ENCODE measurements around the gene ATF2. TPM values are rescaled to one million over a fixed set of nuclear protein-coding genes. Genes with fewer than 3 reads are reported as not detected.

ATF2 gene
- total and polyA plus RNA-seq, 2 donors (not counting 3 experiments of a cell fraction or from before 2014, with no cell fraction given) = 36.3 to 57.1 TPM

- H3K27ac ChIP-seq (ENCODE audit: insufficient read depth, low read depth, low read length) = no peak overlapping the region
- no peak for FAIRE-seq
- H3K9me1 ChIP-seq (replicated peaks; ENCODE audit: control insufficient read depth, extremely low read depth, insufficient read depth, low read length) = no peaks in the 10 kb centered on the region
- ChIA-PET CTCF (no interaction called here), POLR2A (no interaction called here)
- H4K20me1 ChIP-seq (replicated peaks; ENCODE audit: control insufficient read depth, extremely low read depth, insufficient read depth, low read length) = peaks cover 20% of the 10 kb centered on the region
- dilution Hi-C loops (cut with MboI; ENCODE audit: extremely low pct_ligation_motif_present, low sequenced_read_pairs) = no loop called here
- peaks cover 84% of the 10 kb centered on the region for H3K79me2 ChIP-seq (ENCODE audit: control insufficient read depth, insufficient read depth, low read length)
- no peak overlapping the region for H3K9ac ChIP-seq (replicated peaks; ENCODE audit: extremely low read depth, insufficient read depth, low read length)
- intact Hi-C loops (cut with micrococcal nuclease) = loop anchor here (10.0 kb wide), 1 partner anchor 399 kb away; the partner anchor contains the start of gene CHRNA1
- H3K36me3 ChIP-seq (ENCODE audit: control insufficient read depth in 2 of 2, extremely low read depth in 1 of 2, insufficient read depth in 2 of 2, low read length in 2 of 2) = no peaks in the 10 kb centered on the region
- DNase-seq (ENCODE audit: low read depth, low spot score) = no peak
- no peak overlapping the region for H3K4me3 ChIP-seq (replicated peaks in 1 of 3; ENCODE audit: insufficient read depth in 1 of 3, low read depth in 1 of 3, low read length in 3 of 3)
- no TSS peak for BruUV-seq (replicated peaks)
- no peaks in the 10 kb centered on the region for H3K9me3 ChIP-seq (replicated peaks; ENCODE audit: control insufficient read depth, insufficient read depth, low read length)
- H3K4me1 ChIP-seq (ENCODE audit: control insufficient read depth, extremely low read depth, insufficient read depth, low read length) = peaks cover 11% of the 10 kb centered on the region
- TF ChIP-seq, protein P1, sequence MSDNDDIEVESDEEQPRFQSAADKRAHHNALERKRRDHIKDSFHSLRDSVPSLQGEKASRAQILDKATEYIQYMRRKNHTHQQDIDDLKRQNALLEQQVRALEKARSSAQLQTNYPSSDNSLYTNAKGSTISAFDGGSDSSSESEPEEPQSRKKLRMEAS (IDR thresholded peaks at IDR 0.05; ENCODE audit: insufficient read depth, insufficient read length) = no peak
- TF ChIP-seq GATA2 (IDR thresholded peaks at IDR 0.05; ENCODE audit: insufficient read depth, insufficient read length, low read depth, low read length) = no peak
- TF ChIP-seq, protein P2, sequence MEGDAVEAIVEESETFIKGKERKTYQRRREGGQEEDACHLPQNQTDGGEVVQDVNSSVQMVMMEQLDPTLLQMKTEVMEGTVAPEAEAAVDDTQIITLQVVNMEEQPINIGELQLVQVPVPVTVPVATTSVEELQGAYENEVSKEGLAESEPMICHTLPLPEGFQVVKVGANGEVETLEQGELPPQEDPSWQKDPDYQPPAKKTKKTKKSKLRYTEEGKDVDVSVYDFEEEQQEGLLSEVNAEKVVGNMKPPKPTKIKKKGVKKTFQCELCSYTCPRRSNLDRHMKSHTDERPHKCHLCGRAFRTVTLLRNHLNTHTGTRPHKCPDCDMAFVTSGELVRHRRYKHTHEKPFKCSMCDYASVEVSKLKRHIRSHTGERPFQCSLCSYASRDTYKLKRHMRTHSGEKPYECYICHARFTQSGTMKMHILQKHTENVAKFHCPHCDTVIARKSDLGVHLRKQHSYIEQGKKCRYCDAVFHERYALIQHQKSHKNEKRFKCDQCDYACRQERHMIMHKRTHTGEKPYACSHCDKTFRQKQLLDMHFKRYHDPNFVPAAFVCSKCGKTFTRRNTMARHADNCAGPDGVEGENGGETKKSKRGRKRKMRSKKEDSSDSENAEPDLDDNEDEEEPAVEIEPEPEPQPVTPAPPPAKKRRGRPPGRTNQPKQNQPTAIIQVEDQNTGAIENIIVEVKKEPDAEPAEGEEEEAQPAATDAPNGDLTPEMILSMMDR (IDR thresholded peaks at IDR 0.05; ENCODE audit: extremely low read depth in 1 of 2, insufficient read depth in 1 of 2, low read depth in 1 of 2, low read length in 2 of 2) = no peak
- no peak for TF ChIP-seq MYC (IDR thresholded peaks at IDR 0.05; ENCODE audit: low read depth, low read length)
- no peak for TF ChIP-seq JUN (IDR thresholded peaks at IDR 0.05; ENCODE audit: borderline replicate concordance, insufficient read depth, insufficient read length, low read depth)
- TF ChIP-seq POLR2AphosphoS5 (IDR thresholded peaks at IDR 0.05; ENCODE audit: insufficient read depth, low read depth, low read length) = no peak
- no peak for TF ChIP-seq EZH2 (IDR thresholded peaks at IDR 0.05; ENCODE audit: borderline replicate concordance, low read depth, low read length, severe bottlenecking)
- H2AFZ ChIP-seq (ENCODE audit: low read depth, low read length) = no peak overlapping the region
- no peak overlapping the region for H3K4me2 ChIP-seq (ENCODE audit: insufficient read depth, low read length)
- no peaks in the 10 kb centered on the region for H3K27me3 ChIP-seq (ENCODE audit: control insufficient read depth in 2 of 2, insufficient read depth in 2 of 2, low read length in 2 of 2)
These were observed 3.8 kb downstream of the ATF2 start for GRCh38 chr2:175164235-175164634.

Measured in endothelial cell of umbilical vein (primary cell).